H9 (cell line): ENCODE results near the gene P3H2. TPM values are rescaled to one million over a fixed set of nuclear protein-coding genes. Genes with fewer than 3 reads are reported as not detected.

Source experiments
- DNase-seq: peaks from one replicate; pipeline ENCODE4 v3.0.0-alpha.2; 2017
- H2AFZ ChIP-seq: one replicate; pipeline ENCODE4 v1.6.1; 2013; ENCODE audit warnings: mild to moderate bottlenecking, low read length, control low read depth, moderate library complexity
- H2AK5ac ChIP-seq: 2 replicates; pipeline ENCODE4 v1.6.1; 2013; ENCODE audit warnings: low read length, control low read depth, mixed read lengths; ENCODE audit not compliant: insufficient read length
- H2BK120ac ChIP-seq: one replicate; pipeline ENCODE4 v1.6.1; 2013; ENCODE audit warnings: low read depth, mild to moderate bottlenecking, low read length, control low read depth, inconsistent platforms; ENCODE audit not compliant: poor library complexity, severe bottlenecking
- H2BK12ac ChIP-seq: 2 replicates; pipeline ENCODE4 v1.6.1; 2013; ENCODE audit warnings: low read length, control low read depth, mixed read lengths, low read depth; ENCODE audit not compliant: insufficient read length
- H2BK15ac ChIP-seq: 2 replicates; pipeline ENCODE4 v1.6.1; 2013; ENCODE audit warnings: low read depth, low read length, control low read depth
- H2BK20ac ChIP-seq: one replicate; pipeline ENCODE4 v1.6.1; 2013; ENCODE audit warnings: low read depth, mild to moderate bottlenecking, low read length, control low read depth, inconsistent platforms; ENCODE audit not compliant: poor library complexity, severe bottlenecking
- H2BK5ac ChIP-seq: 2 replicates; pipeline ENCODE4 v1.6.1; 2013; ENCODE audit warnings: low read length, control low read depth, mixed read lengths; ENCODE audit not compliant: insufficient read length
- H3K14ac ChIP-seq: 2 replicates; pipeline ENCODE4 v1.6.1; 2013; ENCODE audit warnings: low read length, control low read depth; ENCODE audit not compliant: insufficient read depth
- H3K18ac ChIP-seq: 2 replicates; pipeline ENCODE4 v1.6.1; 2013; ENCODE audit warnings: low read depth, mild to moderate bottlenecking, mixed read lengths, low read length, control low read depth; ENCODE audit not compliant: insufficient read length
- H3K23ac ChIP-seq: 2 replicates; pipeline ENCODE4 v1.6.1; 2013; ENCODE audit warnings: low read length, control low read depth, mixed read lengths, low read depth; ENCODE audit not compliant: insufficient read length
- H3K23me2 ChIP-seq: 2 replicates; pipeline ENCODE4 v1.6.1; 2013; ENCODE audit warnings: low read depth, mild to moderate bottlenecking, mixed read lengths, low read length, control low read depth; ENCODE audit not compliant: insufficient read length, poor library complexity, severe bottlenecking
- H3K27ac ChIP-seq: 2 replicates; pipeline ENCODE4 v1.5.1; 2013; ENCODE audit warnings: low read length, control low read depth, mixed read lengths, low read depth; ENCODE audit not compliant: insufficient read length
- H3K27me3 ChIP-seq: 2 replicates; pipeline ENCODE4 v1.6.1; 2013; ENCODE audit warnings: low read length, control low read depth, inconsistent platforms; ENCODE audit not compliant: insufficient read depth
- H3K4ac ChIP-seq: 2 replicates; pipeline ENCODE4 v1.6.1; 2013; ENCODE audit warnings: low read depth, mild to moderate bottlenecking, control low read depth, inconsistent platforms, low read length, moderate library complexity
- H3K4me1 ChIP-seq: 2 replicates; pipeline ENCODE4 v1.6.1; 2013; ENCODE audit warnings: low read length, control low read depth, inconsistent platforms; ENCODE audit not compliant: insufficient read depth
- H3K4me2 ChIP-seq: 2 replicates; pipeline ENCODE4 v1.6.1; 2013; ENCODE audit warnings: low read length, control low read depth, mixed read lengths; ENCODE audit not compliant: insufficient read length, insufficient read depth
- H3K56ac ChIP-seq: 2 replicates; pipeline ENCODE4 v1.6.1; 2013; ENCODE audit warnings: low read depth, mild to moderate bottlenecking, mixed read lengths, low read length, control low read depth; ENCODE audit not compliant: insufficient read length
- H3K79me1 ChIP-seq: 2 replicates; pipeline ENCODE4 v1.6.1; 2013; ENCODE audit warnings: low read depth, mild to moderate bottlenecking, moderate library complexity, low read length, control low read depth, inconsistent platforms; ENCODE audit not compliant: insufficient read depth, poor library complexity, severe bottlenecking
- H3K79me2 ChIP-seq: 2 replicates; pipeline ENCODE4 v1.6.1; 2013; ENCODE audit warnings: low read length, control low read depth, inconsistent platforms; ENCODE audit not compliant: insufficient read depth
- H3K9ac ChIP-seq: 2 replicates; pipeline ENCODE4 v1.6.1; 2013; ENCODE audit warnings: low read length, control low read depth, mixed read lengths; ENCODE audit not compliant: insufficient read length; ENCODE audit errors: extremely low read depth
- H3K9me3 ChIP-seq: one replicate; pipeline ENCODE4 v1.6.1; 2013; ENCODE audit warnings: low read depth, low read length, inconsistent platforms; ENCODE audit not compliant: control insufficient read depth
- H3T11ph ChIP-seq: one replicate; pipeline ENCODE4 v1.6.1; 2013; ENCODE audit warnings: mild to moderate bottlenecking, low read length, control low read depth, inconsistent platforms
- H4K20me1 ChIP-seq: one replicate; pipeline ENCODE4 v1.6.1; 2013; ENCODE audit not compliant: control insufficient read depth, insufficient read length, insufficient read depth
- H4K5ac ChIP-seq: 2 replicates; pipeline ENCODE4 v1.6.1; 2013; ENCODE audit warnings: low read depth, mild to moderate bottlenecking, mixed read lengths, low read length, control low read depth; ENCODE audit not compliant: insufficient read length
- H4K8ac ChIP-seq: replicated peaks from 2 replicates; pipeline ENCODE4 v1.6.1; 2013; ENCODE audit warnings: low read length, control low read depth, mixed read lengths, low read depth; ENCODE audit not compliant: insufficient read length
- H4K91ac ChIP-seq: 2 replicates; pipeline ENCODE4 v1.6.1; 2013; ENCODE audit warnings: low read depth, mild to moderate bottlenecking, moderate library complexity, mixed read lengths, low read length, control low read depth; ENCODE audit not compliant: insufficient read length
- H3K27ac Mint-ChIP-seq, 3 experiments: 2 replicates in 2 of 3; 3 replicates in 1 of 3; pipeline ENCODE4 v1.8.0; 2020 to 2021; ENCODE audit warnings: mixed read lengths in 3 of 3, mild to moderate bottlenecking in 1 of 3, moderate library complexity in 1 of 3
- H3K27me3 Mint-ChIP-seq: 2 replicates; pipeline ENCODE4 v1.8.0; 2021; ENCODE audit warnings: low read depth, mild to moderate bottlenecking, moderate library complexity, mixed read lengths
- H3K36me3 Mint-ChIP-seq, 3 experiments: 2 replicates in 2 of 3; 3 replicates in 1 of 3; pipeline ENCODE4 v1.8.0; 2020 to 2021; ENCODE audit warnings: low read depth in 3 of 3, mixed read lengths in 3 of 3; ENCODE audit not compliant: insufficient read depth in 1 of 3
- H3K4me1 Mint-ChIP-seq, 2 experiments: 2 replicates each; pipeline ENCODE4 v1.8.0; 2020; ENCODE audit warnings: mixed read lengths in 2 of 2
- H3K4me3 Mint-ChIP-seq, 2 experiments: 2 replicates in 1 of 2; 3 replicates in 1 of 2; pipeline ENCODE4 v1.8.0; 2020 to 2021; ENCODE audit warnings: mild to moderate bottlenecking in 2 of 2, mixed read lengths in 2 of 2, moderate library complexity in 1 of 2
- H3K9me3 Mint-ChIP-seq, 2 experiments: 2 replicates in 1 of 2; 3 replicates in 1 of 2; pipeline ENCODE4 v1.8.0; 2020; ENCODE audit warnings: mild to moderate bottlenecking in 2 of 2, mixed read lengths in 2 of 2, moderate library complexity in 1 of 2
- WGBS: extraction: QIAGEN DNeasy Blood & Tissue Kit; methylation state at CpG from one replicate; pipeline ENCODE4 v1.1.7; 2013; ENCODE audit warnings: missing lambda C conversion rate, low lambda C conversion rate, mixed read lengths; ENCODE audit not compliant: insufficient read length; ENCODE audit errors: extremely low coverage; 5-methylcytosine and 5-hydroxymethylcytosine counted together
- total RNA-seq: library from RNA; stranded (reverse); gene quantifications from 2 replicates; pipeline ENCODE4 v1.2.1, GENCODE V29; 2021
- TF ChIP-seq, protein P1 (sequence below): fragments of 200-600 bp; sonication (generic); conservative IDR thresholded peaks from 3 replicates; pipeline ENCODE4 v1.8.0; 2021; ENCODE audit warnings: antibody characterized with exemption, mild to moderate bottlenecking

The P3H2 gene
- total RNA-seq, 1 experiment from 2014 or later: 41.5 TPM

GRCh38 chr3:189988322-189988721 lies 132.4 kb downstream of the P3H2 start:
- H3K36me3 Mint-ChIP-seq: peaks cover 0 to 18% (median 10%) of the 10 kb centered on the region in 3 experiments; a peak in 5 of 7 replicates
- Histone ChIP-seq H2BK12ac (no peak overlapping the region), H3K79me2 (no peaks in the 10 kb centered on the region), H3K9me3 (no peaks in the 10 kb centered on the region), H4K20me1 (no peaks in the 10 kb centered on the region), H3K27me3 (no peaks in the 10 kb centered on the region; the same call in 1 of the 2 replicates), H4K91ac (no peak overlapping the region), H2AK5ac (no peak overlapping the region), H3K9ac (no peak overlapping the region), H4K5ac (no peak overlapping the region), H3K79me1 (no peaks in the 10 kb centered on the region), H3K23me2 (no peaks in the 10 kb centered on the region), H2BK120ac (no peak overlapping the region), H3K14ac (no peak overlapping the region), H2BK5ac (no peak overlapping the region), H2AFZ (no peak overlapping the region), H4K8ac (no peak overlapping the region), H3K4ac (no peak overlapping the region), H3K23ac (no peak overlapping the region), H3K18ac (no peak overlapping the region), H3K4me1 (peaks cover 3% of the 10 kb centered on the region; the same call in 1 of the 2 replicates), H2BK20ac (no peak overlapping the region), H3T11ph (no peak overlapping the region), H3K27ac (no peak overlapping the region), H2BK15ac (no peak overlapping the region), H3K4me2 (no peak overlapping the region), H3K56ac (no peak overlapping the region)
- TF ChIP-seq, protein P1, sequence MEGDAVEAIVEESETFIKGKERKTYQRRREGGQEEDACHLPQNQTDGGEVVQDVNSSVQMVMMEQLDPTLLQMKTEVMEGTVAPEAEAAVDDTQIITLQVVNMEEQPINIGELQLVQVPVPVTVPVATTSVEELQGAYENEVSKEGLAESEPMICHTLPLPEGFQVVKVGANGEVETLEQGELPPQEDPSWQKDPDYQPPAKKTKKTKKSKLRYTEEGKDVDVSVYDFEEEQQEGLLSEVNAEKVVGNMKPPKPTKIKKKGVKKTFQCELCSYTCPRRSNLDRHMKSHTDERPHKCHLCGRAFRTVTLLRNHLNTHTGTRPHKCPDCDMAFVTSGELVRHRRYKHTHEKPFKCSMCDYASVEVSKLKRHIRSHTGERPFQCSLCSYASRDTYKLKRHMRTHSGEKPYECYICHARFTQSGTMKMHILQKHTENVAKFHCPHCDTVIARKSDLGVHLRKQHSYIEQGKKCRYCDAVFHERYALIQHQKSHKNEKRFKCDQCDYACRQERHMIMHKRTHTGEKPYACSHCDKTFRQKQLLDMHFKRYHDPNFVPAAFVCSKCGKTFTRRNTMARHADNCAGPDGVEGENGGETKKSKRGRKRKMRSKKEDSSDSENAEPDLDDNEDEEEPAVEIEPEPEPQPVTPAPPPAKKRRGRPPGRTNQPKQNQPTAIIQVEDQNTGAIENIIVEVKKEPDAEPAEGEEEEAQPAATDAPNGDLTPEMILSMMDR: no peak
- DNase-seq: no peak
- peak overlapping the region in 1 of 3 experiments; percentile 73; a peak in 1 of 7 replicates for H3K27ac Mint-ChIP-seq
- H3K4me1 Mint-ChIP-seq: peaks cover 43 to 49% of the 10 kb centered on the region in 2 experiments
- H3K9me3 Mint-ChIP-seq: no peaks in the 10 kb centered on the region; a peak in 1 of 5 replicates
- WGBS: no CpG with 5 or more reads among the region's 3 CpGs
- H3K4me3 Mint-ChIP-seq: no peak overlapping the region
- no peaks in the 10 kb centered on the region for H3K27me3 Mint-ChIP-seq
